Suppressor macrophage (primary cell): ENCODE data around the gene FPGT.
"Not testable (repeated sequence)": the region's sequence is repeated elsewhere in the genome, so short reads cannot be mapped to it uniquely, and the experiment has no call there.

Source experiments
- DNase-seq, 4 experiments: peaks; one replicate each; pipeline ENCODE4 v3.0.0-alpha.2; 2020 to 2022
- total RNA-seq, 17 experiments: gene quantifications; one replicate each; lab custom pipeline; 2026; ENCODE audit warnings: mixed read lengths in 6 of 17, inconsistent platforms in 3 of 17; lab: John Stamatoyannopoulos, UW

Gene FPGT
- total RNA-seq = 5.3 to 45.9 (median 19.7) reads per million in 17 experiments

- DNase-seq = peak; percentile 96 to 99 (median 98)
These were observed at the start of gene FPGT, which contains the start of gene LRRIQ3 for GRCh38 chr1:74197657-74198552. Gene FPGT, plus strand, starts transcription at chr1:74198242. Its CDS starts 37 bp downstream, at chr1:74198279. Gene LRRIQ3, minus strand, starts transcription at chr1:74198176. Its CDS starts 14,492 bp downstream, at chr1:74183684.

DNA sequence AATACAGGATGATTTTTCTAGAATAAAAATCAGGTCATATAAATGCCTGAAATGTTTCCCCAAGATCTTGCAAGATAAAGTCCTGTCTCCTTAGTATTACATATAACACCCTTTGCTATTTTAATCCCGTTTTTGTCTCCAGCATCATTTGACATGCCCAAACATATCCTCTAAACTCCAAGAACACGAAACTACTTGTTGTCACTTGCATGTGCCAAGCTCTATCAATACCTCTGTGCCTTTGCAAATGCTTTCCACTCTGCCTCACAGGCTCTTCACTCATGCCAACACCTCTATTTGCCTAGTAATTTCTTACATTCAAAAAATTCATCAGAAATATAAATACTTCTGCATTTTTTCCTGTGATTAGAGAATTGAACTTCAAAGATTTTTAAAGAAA is 38.0 kb upstream of the FPGT start:
- DNase-seq = no peak

- no peak for DNase-seq
These were observed 36.5 kb upstream of the FPGT start for GRCh38 chr1:74161497-74161896.

DNA sequence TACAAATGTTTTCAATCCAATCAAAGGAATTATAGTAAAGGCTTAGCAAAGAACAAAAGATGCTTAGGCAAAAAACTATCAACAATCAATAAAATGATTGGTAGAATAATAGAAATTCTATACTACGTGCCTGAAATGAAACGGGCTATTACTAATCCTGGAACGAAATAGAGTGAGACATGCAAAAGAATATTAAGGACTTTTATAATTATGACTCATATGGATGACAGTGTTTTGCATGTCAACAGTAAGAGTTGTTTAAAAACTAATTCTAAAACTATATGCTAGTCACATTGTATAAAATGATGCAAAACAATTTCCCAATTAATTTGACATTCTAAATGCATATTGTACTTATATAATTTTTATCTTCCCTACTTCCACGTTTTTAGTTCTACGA is 35.7 kb upstream of the FPGT start:
- no peak for DNase-seq

DNA sequence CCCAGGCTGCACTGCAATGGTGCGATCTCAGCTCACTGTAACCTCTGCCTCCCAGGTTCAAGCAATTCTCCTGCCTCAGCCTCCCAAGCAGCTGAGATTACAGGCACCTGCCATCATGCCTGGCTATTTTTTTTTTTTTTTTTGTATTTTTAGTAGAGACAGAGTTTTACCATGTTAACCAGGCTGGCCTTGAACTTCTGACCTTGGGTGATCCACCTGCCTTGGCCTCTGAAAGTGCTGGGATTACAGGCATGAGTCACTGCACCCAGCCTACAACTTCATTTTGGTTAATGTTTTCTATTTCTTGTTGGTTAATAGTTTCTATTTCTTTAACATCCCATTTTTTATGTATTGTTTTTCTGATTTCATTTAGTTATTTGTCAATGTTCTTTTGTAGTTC is 23.6 kb upstream of the FPGT start:
- not testable (repeated sequence) for DNase-seq

DNA sequence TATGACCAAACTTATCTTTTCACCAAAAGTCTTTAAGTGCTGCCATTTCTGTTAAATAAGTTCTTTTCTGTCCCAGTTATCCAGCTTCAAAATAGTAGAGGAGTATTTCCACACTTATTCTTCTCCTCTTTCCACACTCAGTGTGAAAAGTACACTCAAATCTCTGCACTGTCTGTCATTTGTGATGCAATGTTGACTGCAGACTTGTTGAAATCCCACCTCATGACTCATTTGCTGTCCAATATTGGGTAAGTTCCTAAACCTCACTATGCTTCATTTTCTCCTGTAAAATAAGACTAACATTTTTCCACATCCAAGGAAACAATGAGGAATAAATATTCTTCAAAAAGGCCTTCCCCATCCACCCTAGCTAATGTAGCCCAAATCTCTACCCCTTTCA is 17.6 kb upstream of the FPGT start:
- DNase-seq = peak in 3 of 4 experiments; percentile 17 to 54 (median 54)

- no peak for DNase-seq
These were observed 4.1 kb upstream of the FPGT start for GRCh38 chr1:74193908-74194307.

GRCh38 chr1:74195339-74195738 is 2.7 kb upstream of the FPGT start:
- DNase-seq = no peak

DNA sequence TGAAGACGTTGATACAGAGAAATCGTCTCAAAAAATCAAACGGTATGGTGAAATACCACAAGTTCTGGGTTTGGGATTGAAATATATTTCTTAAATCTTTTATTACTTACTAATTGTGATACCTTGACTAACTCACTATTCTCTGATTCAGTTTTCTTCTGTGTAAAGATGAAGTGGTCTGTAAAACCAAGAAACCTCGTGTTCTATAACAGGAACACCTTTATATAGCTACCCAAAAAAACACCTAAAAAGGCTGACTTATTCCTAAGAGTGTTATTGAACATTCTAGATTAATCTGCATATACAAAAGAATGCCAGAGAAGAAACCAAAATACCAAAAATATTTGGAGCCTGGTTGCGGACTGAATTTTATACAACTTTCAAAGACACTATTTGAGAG is 787 bp upstream of the FPGT start:
- DNase-seq = no peak

DNA sequence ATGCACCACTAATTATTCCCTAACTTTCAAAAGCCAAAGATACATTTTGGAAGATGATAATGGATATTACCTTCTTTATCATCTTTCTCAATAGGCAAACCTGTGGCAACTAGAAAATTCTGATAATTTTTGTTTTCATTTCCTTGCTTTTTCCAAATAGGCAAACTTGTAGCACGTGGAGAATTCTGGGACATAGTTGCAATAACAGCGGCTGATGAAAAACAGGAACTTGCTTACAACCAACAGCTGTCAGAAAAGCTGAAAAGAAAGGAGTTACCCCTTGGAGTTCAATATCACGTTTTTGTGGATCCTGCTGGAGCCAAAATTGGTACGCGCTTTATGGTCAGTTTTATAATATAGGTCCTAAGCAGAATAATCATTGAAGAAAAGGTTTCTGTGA is 1.5 kb downstream of the FPGT start:
- peak; percentile 38 to 68 (median 52) for DNase-seq

DNA sequence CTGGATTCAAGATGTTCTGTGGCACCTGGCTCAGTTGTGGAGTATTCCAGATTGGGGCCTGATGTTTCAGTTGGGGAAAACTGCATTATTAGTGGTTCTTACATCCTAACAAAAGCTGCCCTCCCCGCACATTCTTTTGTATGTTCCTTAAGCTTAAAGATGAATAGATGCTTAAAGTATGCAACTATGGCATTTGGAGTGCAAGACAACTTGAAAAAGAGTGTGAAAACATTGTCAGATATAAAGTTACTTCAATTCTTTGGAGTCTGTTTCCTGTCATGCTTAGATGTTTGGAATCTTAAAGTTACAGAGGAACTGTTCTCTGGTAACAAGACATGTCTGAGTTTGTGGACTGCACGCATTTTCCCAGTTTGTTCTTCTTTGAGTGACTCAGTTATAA is 7.2 kb downstream of the FPGT start:
- no peak for DNase-seq

DNA sequence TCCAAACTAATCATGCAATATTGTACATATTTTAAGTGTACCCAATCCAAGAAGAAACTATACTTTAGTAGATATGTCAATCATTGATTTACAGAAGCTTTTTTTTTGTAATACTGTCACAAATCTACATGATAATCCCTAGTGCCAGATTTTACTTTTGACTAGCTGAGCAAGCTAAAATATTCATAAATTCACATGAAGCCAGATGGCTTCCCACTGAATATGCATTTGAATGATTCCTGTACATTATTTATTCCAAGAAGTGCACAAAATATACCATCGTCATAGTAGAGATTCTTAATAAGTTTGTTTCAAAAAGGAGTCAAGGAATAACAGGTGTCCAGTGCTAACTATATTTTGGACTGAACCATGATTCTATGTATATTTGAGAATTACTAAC is 17.2 kb downstream of the FPGT start:
- DNase-seq = no peak

- no peak for DNase-seq
These were observed 24.7 kb downstream of the FPGT start for GRCh38 chr1:74222701-74223100.

GRCh38 chr1:74223453-74223852 is 25.4 kb downstream of the FPGT start:
- DNase-seq = no peak

DNA sequence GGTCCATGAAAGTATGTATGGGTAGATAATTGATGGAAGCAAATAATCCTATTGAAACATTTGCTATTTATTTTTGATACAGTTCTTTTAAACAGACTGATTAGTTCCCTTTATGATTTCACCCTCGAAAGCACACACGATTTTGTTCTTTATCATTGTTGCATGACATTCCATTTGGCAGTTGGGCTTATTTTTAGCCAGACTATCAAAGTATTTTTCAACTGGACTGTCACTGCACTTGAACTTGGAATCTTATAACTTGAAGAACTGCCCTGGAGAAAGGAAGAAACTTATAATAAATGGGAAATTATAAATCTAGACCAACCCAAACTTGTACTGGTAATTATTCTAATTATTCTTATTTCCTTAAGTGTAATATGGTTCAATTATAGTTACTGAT is 37.1 kb downstream of the FPGT start, which contains the start of gene TNNI3K:
TNNI3K (plus strand) TSS at position 235 of the 400 bp plus-strand sequence; CDS start at position 300, 65 bp downstream.
- no peak for DNase-seq

DNA sequence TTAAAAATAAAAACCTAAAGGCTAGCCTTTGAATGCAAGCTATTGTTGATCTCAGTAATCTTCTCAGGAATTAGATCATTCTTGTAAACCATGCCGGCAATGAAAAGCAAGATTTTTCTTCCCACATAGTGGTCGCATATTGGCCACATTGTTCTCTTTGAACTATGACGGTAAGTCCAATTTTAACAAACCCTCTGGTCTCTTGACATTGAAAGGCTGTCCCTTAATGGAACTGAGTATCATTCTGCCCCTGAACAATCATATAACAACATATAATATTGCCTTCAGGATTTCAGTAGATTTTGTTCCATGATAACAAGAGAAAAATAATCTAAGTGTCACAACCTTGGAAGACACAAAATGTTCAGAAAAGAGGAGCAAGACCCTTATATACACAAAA is 38.4 kb downstream of the FPGT start:
- no peak for DNase-seq

- DNase-seq = no peak
These were observed 39.0 kb downstream of the FPGT start for GRCh38 chr1:74237035-74237434.

DNA sequence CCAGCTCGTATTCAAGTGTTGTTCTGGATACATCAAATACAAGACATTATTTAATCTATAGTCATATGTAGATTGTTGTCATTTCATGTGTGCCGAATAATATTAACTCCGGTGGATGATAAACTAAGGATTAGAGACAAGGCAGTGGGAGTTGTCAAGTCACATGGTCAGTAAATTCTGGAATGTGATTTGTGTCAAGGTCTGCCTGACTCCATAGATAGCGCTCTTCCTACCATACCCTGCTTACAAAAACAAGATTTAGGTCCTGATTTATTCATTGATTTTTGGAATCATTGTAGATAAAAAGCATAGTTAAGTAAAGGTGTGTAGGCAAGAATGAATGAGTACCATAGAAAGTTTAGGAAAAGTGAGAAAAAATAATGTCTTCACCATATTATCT is 39.7 kb downstream of the FPGT start:
- DNase-seq = no peak

DNA sequence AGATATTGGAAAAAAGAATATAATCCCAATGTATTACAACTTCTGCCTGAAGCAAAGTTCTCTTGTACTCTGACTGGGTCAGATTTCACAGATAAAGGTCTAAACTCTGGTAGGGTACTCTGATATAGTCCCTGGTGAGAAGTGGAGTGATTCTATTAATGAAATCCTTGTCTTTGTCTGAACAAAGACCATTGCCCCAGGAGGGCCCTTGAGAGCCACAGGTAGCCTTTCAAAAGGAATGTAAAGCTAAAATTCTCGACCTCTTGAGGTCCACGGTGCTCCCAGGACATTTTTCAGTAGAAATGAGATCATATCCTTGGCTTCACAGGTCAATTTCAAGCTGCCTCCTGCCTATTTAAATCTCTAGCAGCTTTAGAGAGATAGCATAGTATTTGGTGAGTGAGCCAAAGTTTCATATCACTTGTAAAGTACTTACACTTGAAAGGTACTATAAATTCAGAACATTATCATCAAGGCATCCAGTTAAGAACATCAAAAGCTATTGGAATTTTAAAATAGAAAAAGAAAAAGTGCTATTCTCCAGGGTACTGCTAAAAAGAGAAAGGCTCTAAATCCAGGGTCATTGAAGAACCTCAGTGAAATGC is 47.2 kb downstream of the FPGT start:
- no peak for DNase-seq

DNA sequence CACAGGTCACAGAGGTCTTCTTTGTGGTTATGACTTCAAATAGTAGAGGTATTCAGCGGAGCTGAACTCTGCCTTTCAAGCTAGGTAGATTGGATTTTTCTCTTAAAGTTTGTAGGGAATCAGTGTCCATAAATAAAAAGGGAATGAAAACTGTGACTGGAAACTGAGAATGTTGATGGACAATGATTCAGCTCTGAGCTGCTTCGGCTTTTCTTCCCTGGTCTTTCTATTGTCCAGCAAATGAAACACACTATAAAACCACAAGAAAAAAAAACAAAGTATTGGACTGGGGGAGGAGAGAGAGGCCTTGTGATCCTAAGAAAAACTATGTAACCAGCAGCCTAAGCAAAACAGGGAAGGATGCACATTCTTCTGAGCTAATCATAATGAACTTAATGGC is 48.3 kb downstream of the FPGT start:
- DNase-seq = no peak

- no peak for DNase-seq
These were observed 50.0 kb downstream of the FPGT start for GRCh38 chr1:74247881-74248528.

DNA sequence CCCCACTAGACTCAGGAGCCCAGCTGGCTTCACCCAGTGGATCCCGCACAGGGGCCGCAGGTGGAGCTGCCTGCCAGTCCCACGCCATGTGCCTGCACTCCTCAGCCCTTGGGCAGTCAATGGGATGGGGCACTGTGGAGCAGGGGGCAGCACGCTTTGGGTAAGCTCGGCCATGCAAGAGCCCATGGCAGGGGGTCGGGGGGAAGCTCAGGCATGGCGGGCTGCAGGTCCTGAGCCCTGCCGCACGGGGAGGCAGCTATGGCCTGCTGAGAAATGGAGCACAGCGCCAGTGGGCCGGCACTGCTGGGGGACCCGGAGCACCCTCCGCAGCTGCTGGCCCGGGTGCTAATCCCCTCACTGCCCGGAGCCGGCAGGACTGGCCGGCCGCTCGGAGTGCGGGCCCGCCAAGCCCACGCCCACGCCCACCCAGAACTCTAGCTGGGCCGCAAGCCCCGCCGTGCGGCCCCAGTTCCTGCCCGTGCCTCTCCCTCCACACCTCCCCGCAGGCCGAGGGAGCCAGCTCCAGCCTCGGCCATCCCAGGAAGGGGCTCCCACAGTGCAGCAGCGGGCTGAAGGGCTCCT is 55.3 kb downstream of the FPGT start:
- not testable (repeated sequence) for DNase-seq
